GM19099 (cell line): Measurements from ENCODE around the gene DRAXIN.

ENCODE experiments used
- POLR2A ChIP-seq: IDR thresholded peaks from 3 replicates; pipeline ENCODE4 v1.6.1; 2011; ENCODE audit warnings: low read depth; ENCODE audit not compliant: insufficient read length; ENCODE audit errors: extremely low read depth

The DRAXIN gene

DNA sequence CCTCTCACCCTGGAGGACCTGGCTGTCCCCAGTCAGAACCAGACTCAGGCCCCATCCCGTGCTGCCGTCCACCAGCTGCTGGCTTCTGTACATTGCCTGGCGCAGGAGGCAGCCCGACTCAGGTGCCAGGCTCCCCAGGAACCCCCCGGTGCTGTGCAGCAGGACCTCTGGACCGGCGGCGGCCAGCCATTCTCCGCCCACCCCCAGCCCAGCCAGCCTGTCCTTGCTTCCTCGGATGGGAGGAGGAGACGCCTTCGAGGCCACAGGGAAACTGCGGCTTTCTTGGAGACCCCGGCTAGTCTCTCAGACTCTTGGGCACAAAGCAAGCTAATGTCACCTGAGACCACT lies 74.9 kb downstream of the DRAXIN start:
- TF ChIP-seq POLR2A, result no peak

DNA sequence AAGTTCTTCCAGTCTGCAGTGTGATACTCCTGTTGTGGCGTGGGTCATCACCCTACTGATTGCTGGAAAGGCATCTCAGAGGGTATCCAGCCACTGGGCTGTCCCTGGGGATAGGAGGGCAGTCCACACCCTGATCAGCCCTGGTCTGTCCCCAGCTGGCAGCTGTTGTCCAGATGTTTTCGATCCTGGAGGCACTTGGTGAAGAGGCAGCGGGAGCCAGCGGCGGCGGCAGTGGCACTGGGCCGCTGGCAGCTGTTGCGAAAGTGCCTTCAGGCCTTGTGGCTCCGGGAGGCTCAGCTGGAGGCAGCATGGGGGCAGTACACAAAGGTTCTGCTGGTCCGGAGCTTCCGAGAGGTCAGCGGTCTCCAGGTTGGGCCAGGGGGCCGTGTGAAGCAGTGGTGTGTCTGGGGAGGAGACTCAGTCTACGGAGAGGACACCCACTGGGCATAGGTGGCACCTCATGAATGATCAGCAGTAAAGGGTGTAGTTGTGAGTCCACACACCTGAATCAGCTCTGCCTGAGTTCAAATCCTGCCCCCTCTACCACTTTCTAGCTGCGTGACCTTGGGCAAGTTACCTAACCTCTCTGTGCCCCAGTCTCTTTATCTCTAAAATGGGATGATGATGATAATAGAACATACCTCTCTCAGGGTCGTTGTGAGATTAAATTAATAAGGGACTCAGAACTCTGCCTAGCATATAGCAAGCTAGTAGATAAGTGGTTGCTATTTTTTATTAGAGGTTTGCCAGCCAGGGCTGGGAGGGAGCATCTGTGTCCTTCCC lies 76.6 kb downstream of the DRAXIN start:
- TF ChIP-seq POLR2A, result no peak

DNA sequence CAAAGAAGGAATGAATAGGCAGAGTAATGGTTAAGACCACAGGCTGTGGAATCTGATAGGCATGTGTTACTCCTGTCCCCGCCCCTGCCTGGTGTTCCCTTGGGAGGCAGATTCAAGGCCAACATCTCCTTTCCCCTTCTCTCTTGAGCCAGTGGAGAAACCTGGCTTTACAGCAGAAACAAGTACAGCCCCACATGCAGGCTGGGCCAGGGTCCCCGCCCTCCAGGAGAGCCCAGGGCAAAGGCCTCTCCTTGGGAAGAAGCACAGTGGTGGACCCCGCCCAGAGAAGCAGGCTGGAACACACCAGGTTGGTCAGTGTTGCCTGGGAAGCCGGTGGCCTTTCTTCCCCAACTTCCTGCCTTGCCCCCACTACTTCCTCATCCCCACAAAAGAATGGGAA lies 77.3 kb downstream of the DRAXIN start:
- no peak for TF ChIP-seq POLR2A

DNA sequence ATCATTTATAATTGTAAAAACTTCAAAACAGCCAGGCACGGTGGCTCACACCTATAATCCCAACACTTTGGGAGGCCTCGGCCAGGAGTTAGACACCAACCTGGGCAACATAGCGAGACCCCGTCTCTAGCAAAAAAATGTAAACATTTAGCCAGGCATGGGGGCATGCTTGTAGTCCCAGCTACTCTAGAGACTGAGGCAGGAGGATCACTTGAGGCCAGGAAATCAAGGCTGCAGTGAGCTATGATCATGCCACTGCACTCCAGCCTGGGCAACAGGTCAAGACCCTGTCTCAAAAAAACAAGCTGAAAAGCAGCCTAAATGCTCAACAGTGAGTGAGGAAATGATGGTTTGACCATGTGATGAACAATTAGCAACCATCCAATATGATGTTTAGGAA lies 77.8 kb downstream of the DRAXIN start:
- TF ChIP-seq POLR2A, result no peak

DNA sequence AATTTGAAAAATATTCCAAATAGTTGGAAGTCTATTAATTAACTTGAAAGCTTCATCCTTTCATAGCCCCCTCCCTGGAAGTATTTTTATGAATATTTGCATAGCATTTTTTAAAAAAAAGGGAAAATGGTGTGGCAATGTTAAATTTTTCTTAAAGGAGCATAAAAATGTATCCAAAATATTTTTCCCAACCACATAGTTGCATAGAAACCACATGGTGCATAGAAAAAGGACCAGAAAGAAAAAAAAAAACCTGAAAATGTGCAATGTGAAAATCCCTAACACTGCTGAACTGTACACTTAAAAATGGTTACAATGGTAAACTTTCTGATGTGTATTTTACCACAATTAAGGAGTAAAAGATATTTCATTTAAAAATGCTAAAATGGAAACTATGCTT lies 78.5 kb downstream of the DRAXIN start:
- TF ChIP-seq POLR2A, result no peak

DNA sequence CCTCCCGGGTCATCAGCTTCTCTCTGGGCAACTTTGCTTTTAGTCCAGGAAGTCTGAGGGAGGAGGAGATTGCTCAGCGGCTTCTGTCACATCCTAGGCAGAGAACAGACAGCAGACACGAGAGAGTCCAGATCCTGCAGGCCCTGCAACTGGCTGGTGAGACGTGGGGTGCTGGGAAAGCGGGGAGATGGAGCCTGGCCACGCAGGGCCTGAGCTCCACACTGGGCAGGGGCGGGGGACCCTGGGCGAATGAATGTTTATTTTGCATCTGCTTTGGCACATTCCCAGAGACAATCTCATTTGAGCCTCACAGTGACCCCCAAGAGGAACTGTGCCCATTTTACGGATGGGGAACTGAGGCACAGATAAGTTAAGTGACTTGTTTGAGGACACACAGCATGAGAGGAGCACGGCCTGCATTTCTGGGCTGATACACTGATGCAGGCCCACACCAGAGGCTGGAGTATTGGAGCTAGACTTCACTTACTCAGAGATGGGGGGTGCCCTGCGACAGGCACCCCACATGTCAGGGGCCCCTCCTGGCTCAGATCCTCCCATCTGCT lies 80.1 kb downstream of the DRAXIN start:
- no peak for TF ChIP-seq POLR2A

DNA sequence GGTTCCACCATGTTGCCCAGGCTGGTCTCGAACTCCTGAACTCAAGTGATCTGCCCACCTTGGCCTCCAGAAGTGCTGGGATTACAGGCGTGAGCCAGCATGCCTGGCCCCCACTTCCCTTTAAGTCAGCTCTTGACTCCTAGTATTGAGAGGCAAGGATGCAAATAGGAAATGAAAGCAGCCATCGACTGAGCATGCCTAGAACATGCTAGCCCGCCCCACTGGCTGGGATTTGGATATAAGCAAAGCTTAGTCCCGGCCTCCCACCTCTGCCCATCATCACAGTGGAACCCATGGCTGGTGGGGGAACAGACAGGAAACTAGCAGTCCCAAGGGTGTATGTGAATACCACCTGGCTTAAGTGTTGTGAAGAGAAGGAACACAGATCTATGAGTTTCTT lies 80.9 kb downstream of the DRAXIN start:
- TF ChIP-seq POLR2A, result no peak

DNA sequence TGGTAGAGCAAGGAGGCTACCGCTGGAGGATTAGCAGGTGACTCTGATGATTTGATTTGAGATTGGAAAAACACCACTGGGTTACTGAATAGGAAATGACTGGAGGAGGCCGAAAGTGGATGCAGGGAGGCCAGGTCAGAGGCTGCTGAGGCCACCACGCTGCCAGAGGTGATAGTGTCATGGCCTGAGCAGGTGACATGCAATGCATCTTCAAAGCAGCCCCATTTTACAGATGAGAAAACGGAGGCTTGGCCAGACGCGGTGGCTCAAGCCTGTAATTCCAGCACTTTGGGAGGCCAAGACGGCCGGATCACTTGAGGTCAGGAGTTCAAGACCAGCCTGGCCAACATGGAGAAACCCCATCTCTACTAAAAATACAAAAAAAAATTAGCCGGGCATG lies 83.2 kb downstream of the DRAXIN start:
- TF ChIP-seq POLR2A, result no peak
